Lung (tissue), 12 donors: ENCODE measurements around the gene PHF10. TPM values are rescaled to one million over a fixed set of nuclear protein-coding genes. Genes with fewer than 3 reads are reported as not detected.
A peak's percentile ranks its signal among the peaks of the same experiment; 100 is the strongest.
"Not testable (repeated sequence)": the region's sequence is repeated elsewhere in the genome, so short reads cannot be mapped to it uniquely, and the experiment has no call there.

Experiments
- ATAC-seq: fragments of 200-7000 bp; cut with Tn5 transposase; one replicate; pipeline ENCODE4 v1.9.1; 2020; ENCODE audit warnings: moderate number of reproducible peaks; ENCODE audit not compliant: insufficient read depth, low FRiP score
- DNase-seq, 3 donors: peaks; one replicate each; pipeline ENCODE4 v3.0.0-alpha.2; 2013 to 2017
- H3K27ac ChIP-seq, 2 donors: one replicate each; pipeline ENCODE4 v1.5.1; 2013; ENCODE audit warnings: mild to moderate bottlenecking in 2 of 2, moderate library complexity in 2 of 2, control low read depth in 1 of 2, inconsistent platforms in 1 of 2, low read depth in 1 of 2, low read length in 1 of 2
- H3K27me3 ChIP-seq, 3 donors: one replicate each; pipeline ENCODE4 v1.5.1; 2013; ENCODE audit warnings: low read length in 2 of 3; ENCODE audit not compliant: control insufficient read depth in 3 of 3, insufficient read depth in 3 of 3
- H3K36me3 ChIP-seq, 4 donors: one replicate each; pipeline ENCODE4 v1.5.1; 2013; ENCODE audit warnings: low read length in 4 of 4, mild to moderate bottlenecking in 1 of 4, moderate library complexity in 1 of 4; ENCODE audit not compliant: control insufficient read depth in 4 of 4, insufficient read depth in 4 of 4
- H3K4me1 ChIP-seq, 5 donors: one replicate each; pipeline ENCODE4 v1.5.1; 2013; ENCODE audit warnings: low read length in 5 of 5, mild to moderate bottlenecking in 2 of 5, moderate library complexity in 1 of 5; ENCODE audit not compliant: control insufficient read depth in 5 of 5, insufficient read depth in 5 of 5
- H3K4me3 ChIP-seq: one replicate; pipeline ENCODE4 v1.5.1; 2013; ENCODE audit warnings: mild to moderate bottlenecking, control low read depth, moderate library complexity
- H3K9ac ChIP-seq, 2 donors: one replicate each; pipeline ENCODE4 v1.5.1; 2013; ENCODE audit warnings: low read length in 2 of 2, control low read depth in 1 of 2; ENCODE audit not compliant: insufficient read depth in 1 of 2
- H3K9me3 ChIP-seq, 4 donors: one replicate each; pipeline ENCODE4 v1.5.1; 2013; ENCODE audit warnings: low read length in 3 of 4, mild to moderate bottlenecking in 1 of 4, moderate library complexity in 1 of 4; ENCODE audit not compliant: control insufficient read depth in 4 of 4, insufficient read depth in 3 of 4
- WGBS, 2 donors: extraction: QIAGEN DNeasy Blood & Tissue Kit; methylation state at CpG; one replicate each; pipeline ENCODE4 v1.1.7; 2013; 5-methylcytosine and 5-hydroxymethylcytosine counted together
- polyA plus RNA-seq, 2 donors: library from polyadenylated mRNA; stranded (reverse); fragments of 200-250 nt; gene quantifications; one replicate each; pipeline ENCODE4 v1.2.1, GENCODE V29; 2013
- total RNA-seq, 2 donors: library from RNA; depleted of rRNA in 1 of 2; stranded (reverse); fragments of >200 nt in 1 of 2; gene quantifications; one replicate each; pipeline ENCODE4 v1.2.1, GENCODE V29; 2014 to 2021
- TF ChIP-seq, protein P1 (sequence below): IDR thresholded peaks from 2 replicates; pipeline ENCODE4 v1.5.1; 2012; ENCODE audit warnings: mild to moderate bottlenecking; ENCODE audit errors: control extremely low read depth, extremely low read depth
- donor health status: control.
- donor health status: control.
- donor health status: Bipolar disorder and iron deficiency.
- donor health status: healthy.
- donor health status: DM: yes; HTN: yes; CAD: no.

PHF10 gene
- total and polyA plus RNA-seq, 4 donors = 26.0 to 94.9 (median 30.9) TPM

DNA sequence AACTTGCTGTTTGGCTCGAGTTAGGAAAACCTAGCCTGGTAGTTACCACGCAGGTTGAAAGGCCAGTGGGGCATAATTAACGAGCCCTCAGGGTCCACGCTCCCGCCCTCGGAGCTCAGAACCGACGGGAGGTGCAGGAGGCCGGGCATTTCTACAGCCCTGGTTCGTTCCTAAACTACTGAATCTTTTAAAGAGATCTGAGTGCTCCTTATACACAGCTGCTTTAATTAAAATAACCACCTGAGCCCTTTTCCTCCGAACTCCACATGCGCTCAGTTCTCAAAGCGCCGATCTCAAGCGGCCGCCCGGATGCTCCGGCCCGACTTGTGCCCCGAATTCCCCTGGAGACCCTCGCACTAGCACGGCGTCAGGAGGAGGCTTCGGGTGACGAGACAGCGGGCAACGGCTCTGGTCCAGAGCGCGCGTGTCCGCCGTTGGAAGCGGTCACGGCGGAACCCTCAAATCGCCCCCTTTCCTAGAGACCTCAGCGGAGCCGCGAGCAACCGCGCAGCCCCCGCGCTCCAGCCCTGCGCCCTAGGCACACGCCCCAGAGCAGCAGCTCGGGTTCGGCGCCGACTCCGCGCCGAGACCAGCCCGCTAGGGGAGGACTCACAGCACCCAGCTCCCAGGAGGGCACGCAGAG lies 22.9 kb downstream of the PHF10 start:
- DNase-seq (no peak), ATAC-seq (no peak)
- Histone ChIP-seq H3K4me3 (peak overlapping the region; percentile 88), H3K27ac (peak overlapping the region; percentile 96 to 97), H3K27me3 (no peaks in the 10 kb centered on the region), H3K9me3 (no peaks in the 10 kb centered on the region), H3K4me1 (peaks cover 0 to 37% (median 5%) of the 10 kb centered on the region in 5 donors), H3K9ac (peak overlapping the region; percentile 31 to 74), H3K36me3 (peaks cover 0 to 16% (median 7%) of the 10 kb centered on the region in 4 donors)
- TF ChIP-seq, protein P1, sequence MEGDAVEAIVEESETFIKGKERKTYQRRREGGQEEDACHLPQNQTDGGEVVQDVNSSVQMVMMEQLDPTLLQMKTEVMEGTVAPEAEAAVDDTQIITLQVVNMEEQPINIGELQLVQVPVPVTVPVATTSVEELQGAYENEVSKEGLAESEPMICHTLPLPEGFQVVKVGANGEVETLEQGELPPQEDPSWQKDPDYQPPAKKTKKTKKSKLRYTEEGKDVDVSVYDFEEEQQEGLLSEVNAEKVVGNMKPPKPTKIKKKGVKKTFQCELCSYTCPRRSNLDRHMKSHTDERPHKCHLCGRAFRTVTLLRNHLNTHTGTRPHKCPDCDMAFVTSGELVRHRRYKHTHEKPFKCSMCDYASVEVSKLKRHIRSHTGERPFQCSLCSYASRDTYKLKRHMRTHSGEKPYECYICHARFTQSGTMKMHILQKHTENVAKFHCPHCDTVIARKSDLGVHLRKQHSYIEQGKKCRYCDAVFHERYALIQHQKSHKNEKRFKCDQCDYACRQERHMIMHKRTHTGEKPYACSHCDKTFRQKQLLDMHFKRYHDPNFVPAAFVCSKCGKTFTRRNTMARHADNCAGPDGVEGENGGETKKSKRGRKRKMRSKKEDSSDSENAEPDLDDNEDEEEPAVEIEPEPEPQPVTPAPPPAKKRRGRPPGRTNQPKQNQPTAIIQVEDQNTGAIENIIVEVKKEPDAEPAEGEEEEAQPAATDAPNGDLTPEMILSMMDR = no peak
- WGBS, 2 donors = 0% methylated on average over 54 of the region's 54 CpGs

DNA sequence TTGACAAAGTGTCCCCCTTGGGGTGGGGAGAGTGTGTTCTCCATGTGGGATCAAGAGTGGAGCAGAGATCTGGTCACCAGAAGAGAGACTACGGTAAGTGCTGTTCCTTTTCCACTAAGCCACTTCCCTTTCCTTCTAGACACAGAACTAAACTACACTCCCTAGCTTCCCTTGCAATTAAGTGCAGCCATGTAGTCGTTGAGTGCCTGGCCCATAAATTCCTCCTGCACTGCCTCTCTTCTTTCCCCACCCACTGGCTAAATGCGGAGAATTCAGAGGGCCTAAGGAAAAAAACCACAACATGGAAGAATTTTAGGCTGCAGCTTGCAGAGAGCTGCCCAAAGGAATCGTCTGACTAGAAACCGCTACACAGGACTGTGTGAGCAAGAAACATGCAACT lies 24.0 kb downstream of the PHF10 start:
- H3K27ac ChIP-seq = no peak overlapping the region
- DNase-seq = peak in 1 of 3 donors; percentile 6
- H3K36me3 ChIP-seq = peaks cover 0 to 16% (median 5%) of the 10 kb centered on the region in 4 donors
- peaks cover 0 to 3% (median 1%) of the 10 kb centered on the region in 4 donors for H3K9me3 ChIP-seq
- H3K27me3 ChIP-seq = no peaks in the 10 kb centered on the region
- TF ChIP-seq, protein P1 = no peak
- peaks cover 0 to 37% (median 5%) of the 10 kb centered on the region in 5 donors for H3K4me1 ChIP-seq
- H3K9ac ChIP-seq = no peak overlapping the region
- ATAC-seq = no peak
- 49 to 51% methylated on average over 5 of the region's 5 CpGs for WGBS, 2 donors
- no peak overlapping the region for H3K4me3 ChIP-seq

DNA sequence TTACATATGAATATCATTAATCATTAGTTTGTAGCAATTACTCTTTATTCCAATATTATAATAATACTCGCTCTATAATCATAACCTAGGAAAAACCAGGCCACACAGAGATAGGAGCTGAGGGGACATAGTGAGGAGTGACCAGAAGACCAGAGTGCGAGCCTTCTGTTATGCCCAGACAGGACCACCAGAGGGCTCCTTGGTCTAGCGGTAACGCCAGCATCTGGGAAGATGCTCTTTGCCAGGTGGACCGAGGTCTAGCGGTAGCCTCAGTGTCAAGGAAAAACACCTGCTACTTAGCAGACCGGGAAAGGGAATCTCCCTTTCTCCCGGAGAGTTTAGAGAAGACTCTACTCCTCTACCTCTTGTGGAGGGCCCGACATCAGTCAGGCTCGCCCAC lies 27.2 kb downstream of the PHF10 start:
- not testable (repeated sequence) for ATAC-seq, H3K4me3 ChIP-seq, DNase-seq, H3K27ac ChIP-seq, H3K9ac ChIP-seq, H3K27me3 ChIP-seq, H3K9me3 ChIP-seq
- Histone ChIP-seq H3K4me1 (peaks cover 0 to 11% (median 0%) of the 10 kb centered on the region in 5 donors), H3K36me3 (peaks cover 0 to 19% (median 5%) of the 10 kb centered on the region in 4 donors)
- WGBS, 2 donors = 90 to 91% methylated on average over 10 of the region's 10 CpGs

DNA sequence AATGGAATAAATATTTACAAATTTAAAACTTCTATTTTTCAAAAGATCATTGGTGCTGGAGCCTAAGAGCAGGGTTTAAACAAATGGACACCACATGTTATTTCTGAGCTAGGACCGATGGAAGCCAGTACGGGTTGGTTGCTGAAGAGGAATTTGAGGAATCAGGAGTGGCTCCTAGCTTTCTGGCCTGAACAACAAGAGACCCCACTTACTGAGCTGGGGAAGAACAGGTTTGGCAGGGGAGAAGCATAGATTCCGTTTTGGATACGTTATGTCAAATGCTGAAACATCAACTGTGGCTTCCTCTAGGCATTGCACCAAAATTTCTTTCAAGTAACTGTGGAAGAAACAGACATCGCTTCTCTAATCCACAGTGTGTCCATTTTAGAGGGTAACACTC lies 29.2 kb downstream of the PHF10 start:
- Histone ChIP-seq H3K9ac (no peak overlapping the region), H3K4me3 (no peak overlapping the region), H3K36me3 (peaks cover 0 to 24% (median 6%) of the 10 kb centered on the region in 4 donors), H3K27me3 (no peaks in the 10 kb centered on the region), H3K27ac (no peak overlapping the region), H3K4me1 (peaks cover 0 to 1% (median 0%) of the 10 kb centered on the region in 5 donors), H3K9me3 (peaks cover 0 to 9% (median 3%) of the 10 kb centered on the region in 4 donors)
- DNase-seq (no peak), ATAC-seq (no peak)
- TF ChIP-seq, protein P1 = no peak
- WGBS, 2 donors = 74 to 82% methylated on average over 5 of the region's 5 CpGs
